GM12864 (cell line): ENCODE measurements around the gene TEX12.

ENCODE experiments used
- DNase-seq: peaks from one replicate; pipeline ENCODE4 v3.0.0-alpha.2; 2011; ENCODE audit warnings: low read depth
- H3K4me3 ChIP-seq: 2 replicates; pipeline ENCODE4 v1.5.1; 2011; ENCODE audit warnings: mild to moderate bottlenecking, low read depth, low read length, control low read depth
- CTCF ChIP-seq: IDR thresholded peaks from 2 replicates; pipeline ENCODE4 v1.5.1; 2011; ENCODE audit warnings: low read depth, mild to moderate bottlenecking, moderate library complexity, low read length, control low read depth, inconsistent platforms; ENCODE audit errors: missing control alignments

Gene TEX12

DNA sequence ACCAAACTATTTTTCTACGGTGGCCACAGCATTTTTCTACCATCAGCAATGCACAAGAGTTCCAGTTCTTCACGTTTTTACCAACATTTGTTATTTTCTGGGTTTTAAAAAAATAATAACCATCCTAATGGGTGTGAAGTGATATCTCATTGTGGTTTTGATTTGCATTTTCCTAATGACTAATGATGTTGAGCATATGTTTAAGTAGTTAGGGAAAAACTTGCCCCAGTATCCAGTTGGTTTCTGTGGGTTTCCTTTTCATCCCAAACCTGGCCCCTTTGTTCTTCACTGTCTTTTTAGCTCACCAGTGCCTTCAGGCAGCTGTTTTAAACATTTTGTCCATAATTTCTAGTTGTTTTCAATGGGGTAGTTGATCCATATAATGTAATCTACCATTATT lies 44.4 kb downstream of the TEX12 start:
- TF ChIP-seq CTCF, result no peak
- DNase-seq, result no peak
- H3K4me3 ChIP-seq, result no peak overlapping the region

DNA sequence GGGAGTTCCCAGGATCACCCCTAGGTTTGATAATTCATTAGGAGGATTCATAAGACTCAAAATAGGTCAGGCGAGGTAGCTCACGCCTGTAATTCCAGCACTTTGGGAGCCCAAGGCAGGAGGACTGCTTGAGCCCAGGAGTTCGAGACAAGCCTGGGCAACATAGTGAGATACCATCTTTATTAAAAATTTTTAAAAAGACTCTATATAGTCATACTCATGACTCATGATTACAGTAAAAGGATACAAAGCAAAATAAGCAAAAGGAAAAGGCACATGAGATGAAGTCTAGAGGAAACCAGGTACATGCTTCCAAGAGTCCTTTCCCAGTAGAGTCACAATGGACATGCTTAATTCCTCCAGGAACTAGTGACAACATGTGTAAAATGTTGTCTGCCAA lies 45.1 kb downstream of the TEX12 start:
- DNase-seq, result no peak
- TF ChIP-seq CTCF, result no peak
- H3K4me3 ChIP-seq, result no peak overlapping the region

DNA sequence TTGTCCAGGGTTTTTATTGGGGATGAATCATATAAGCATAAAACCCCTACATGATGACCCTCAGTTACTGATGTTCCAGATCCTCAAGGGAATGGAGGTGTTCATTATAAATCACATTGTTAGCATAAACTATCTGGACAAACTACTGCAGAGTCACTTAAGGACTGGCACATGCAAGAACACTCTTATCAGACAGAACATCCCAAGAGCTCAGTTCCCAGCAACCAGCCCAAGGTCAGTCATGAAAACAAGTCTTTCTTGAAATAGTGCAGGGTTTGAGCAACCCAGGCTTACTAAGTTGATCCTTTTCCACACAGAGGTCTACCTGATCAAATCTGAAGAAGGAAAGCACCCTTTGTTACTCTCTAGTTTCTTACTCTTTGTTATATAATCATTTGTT lies 45.5 kb downstream of the TEX12 start:
- TF ChIP-seq CTCF, result no peak
- H3K4me3 ChIP-seq, result no peak overlapping the region
- no peak for DNase-seq

DNA sequence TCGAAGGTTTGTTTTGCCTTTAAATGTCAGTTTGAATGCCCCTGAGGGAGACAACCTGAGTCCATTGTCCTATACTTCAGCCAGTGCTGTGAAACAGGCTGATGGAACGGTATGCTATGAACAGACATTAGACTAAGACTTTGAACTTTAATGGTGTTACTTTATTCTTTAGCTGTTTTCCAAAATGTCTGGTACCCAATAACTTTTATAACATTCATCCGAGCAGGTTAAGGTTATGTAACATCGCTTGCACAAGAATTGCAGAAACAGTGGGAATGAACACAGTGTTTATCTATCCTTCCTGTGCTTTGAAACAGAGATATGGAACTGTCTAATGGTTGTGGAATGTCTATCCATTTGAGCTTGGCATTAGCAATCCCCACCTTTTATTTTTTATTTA lies 46.6 kb downstream of the TEX12 start:
- H3K4me3 ChIP-seq, result no peak overlapping the region
- no peak for TF ChIP-seq CTCF
- no peak for DNase-seq

GRCh38 chr11:112215621-112216020 lies 48.4 kb downstream of the TEX12 start:
- TF ChIP-seq CTCF, result no peak
- no peak for DNase-seq
- H3K4me3 ChIP-seq, result no peak overlapping the region

DNA sequence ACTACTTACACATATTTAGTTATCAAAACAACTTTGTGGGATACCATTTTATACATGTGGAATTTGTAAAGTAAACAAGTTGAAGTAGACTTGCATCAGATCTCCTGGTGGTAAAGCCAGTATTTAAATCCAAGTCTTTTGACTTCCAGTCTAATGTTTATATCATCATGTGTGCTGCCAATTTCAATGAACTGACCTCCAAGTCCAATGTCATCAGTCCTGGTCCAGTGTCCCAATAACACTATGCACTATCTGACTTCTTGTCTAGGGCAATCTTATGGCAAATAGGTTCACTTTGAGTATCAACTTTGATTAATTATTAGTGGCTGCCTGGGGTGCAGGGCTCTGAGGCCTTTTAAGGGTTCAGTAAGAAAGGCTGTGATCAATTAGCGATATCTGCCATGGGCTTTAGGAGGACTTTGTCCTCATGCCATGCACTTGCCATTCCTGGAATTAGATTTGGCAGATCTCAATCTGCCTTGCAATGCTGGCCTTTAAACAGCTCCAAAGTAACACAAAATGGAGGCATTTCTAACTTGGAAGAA lies 49.5 kb downstream of the TEX12 start:
- no peak for DNase-seq

More for the DNA sequence above, 49.5 kb downstream of the TEX12 start:
- no peak for TF ChIP-seq CTCF
- no peak overlapping the region for H3K4me3 ChIP-seq
